Chondrocyte (in vitro differentiated cells): Measurements from ENCODE around the gene C5. TPM values are rescaled to one million over a fixed set of nuclear protein-coding genes. Genes with fewer than 3 reads are reported as not detected.
A peak's percentile ranks its signal among the peaks of the same experiment; 100 is the strongest.

ENCODE experiments used
- DNase-seq: peaks from one replicate; pipeline ENCODE4 v3.0.0; 2021; ENCODE audit warnings: mixed read lengths, low spot score
- H3K27ac Mint-ChIP-seq: one replicate; pipeline ENCODE4 v1.8.0; 2021; ENCODE audit warnings: mild to moderate bottlenecking, moderate library complexity, mixed read lengths; ENCODE audit not compliant: unreplicated experiment
- H3K27me3 Mint-ChIP-seq: 2 replicates; pipeline ENCODE4 v1.8.0; 2021; ENCODE audit warnings: low read depth, mixed read lengths
- H3K36me3 Mint-ChIP-seq: 2 replicates; pipeline ENCODE4 v1.8.0; 2021; ENCODE audit warnings: low read depth, mixed read lengths
- H3K4me1 Mint-ChIP-seq: 2 replicates; pipeline ENCODE4 v1.8.0; 2021; ENCODE audit warnings: low read depth, mild to moderate bottlenecking, mixed read lengths
- H3K4me3 Mint-ChIP-seq: one replicate; pipeline ENCODE4 v1.8.0; 2021; ENCODE audit warnings: mild to moderate bottlenecking, moderate library complexity, mixed read lengths; ENCODE audit not compliant: unreplicated experiment
- H3K9me3 Mint-ChIP-seq: 2 replicates; pipeline ENCODE4 v1.8.0; 2021; ENCODE audit warnings: low read depth, mixed read lengths
- total RNA-seq: library from RNA; stranded (reverse); gene quantifications from 3 replicates; pipeline ENCODE4 v1.2.1, GENCODE V29; 2021
- TF ChIP-seq, protein P1 (sequence below): fragments of 200-600 bp; sonication (generic); IDR thresholded peaks from 2 replicates; pipeline ENCODE4 v1.5.0; 2021; ENCODE audit warnings: antibody characterized with exemption, mild to moderate bottlenecking, moderate library complexity

C5 gene
- total RNA-seq, 1 donor from 2014 or later = 3.0 TPM

DNA sequence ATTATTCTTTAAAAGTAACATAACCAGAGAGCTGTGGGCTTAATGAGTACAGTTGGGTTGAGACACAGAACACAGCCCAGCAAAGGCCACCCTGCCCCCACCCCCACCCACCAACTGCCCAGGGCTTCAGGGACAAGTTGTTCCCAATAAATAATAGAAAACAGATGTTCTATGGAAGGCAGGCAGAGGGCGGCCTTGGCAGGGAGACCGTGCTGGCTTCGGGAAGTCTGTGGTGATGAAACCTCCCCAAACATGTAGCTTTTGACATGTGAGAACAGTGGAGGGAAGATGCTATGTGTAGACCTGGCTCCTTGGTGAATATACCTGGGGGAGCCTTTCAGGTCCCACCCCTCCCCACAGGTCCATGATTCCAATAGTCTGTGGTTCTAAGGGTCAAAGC lies 133.5 kb downstream of the C5 start:
- no peak for DNase-seq
- peaks cover 72% of the 10 kb centered on the region for H3K4me1 Mint-ChIP-seq
- TF ChIP-seq, protein P1, sequence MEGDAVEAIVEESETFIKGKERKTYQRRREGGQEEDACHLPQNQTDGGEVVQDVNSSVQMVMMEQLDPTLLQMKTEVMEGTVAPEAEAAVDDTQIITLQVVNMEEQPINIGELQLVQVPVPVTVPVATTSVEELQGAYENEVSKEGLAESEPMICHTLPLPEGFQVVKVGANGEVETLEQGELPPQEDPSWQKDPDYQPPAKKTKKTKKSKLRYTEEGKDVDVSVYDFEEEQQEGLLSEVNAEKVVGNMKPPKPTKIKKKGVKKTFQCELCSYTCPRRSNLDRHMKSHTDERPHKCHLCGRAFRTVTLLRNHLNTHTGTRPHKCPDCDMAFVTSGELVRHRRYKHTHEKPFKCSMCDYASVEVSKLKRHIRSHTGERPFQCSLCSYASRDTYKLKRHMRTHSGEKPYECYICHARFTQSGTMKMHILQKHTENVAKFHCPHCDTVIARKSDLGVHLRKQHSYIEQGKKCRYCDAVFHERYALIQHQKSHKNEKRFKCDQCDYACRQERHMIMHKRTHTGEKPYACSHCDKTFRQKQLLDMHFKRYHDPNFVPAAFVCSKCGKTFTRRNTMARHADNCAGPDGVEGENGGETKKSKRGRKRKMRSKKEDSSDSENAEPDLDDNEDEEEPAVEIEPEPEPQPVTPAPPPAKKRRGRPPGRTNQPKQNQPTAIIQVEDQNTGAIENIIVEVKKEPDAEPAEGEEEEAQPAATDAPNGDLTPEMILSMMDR = peak; percentile 74
- peaks cover 19% of the 10 kb centered on the region for H3K36me3 Mint-ChIP-seq
- peaks cover 5% of the 10 kb centered on the region for H3K9me3 Mint-ChIP-seq
- no peaks in the 10 kb centered on the region for H3K27me3 Mint-ChIP-seq
- H3K27ac Mint-ChIP-seq = peak overlapping the region; percentile 94
- H3K4me3 Mint-ChIP-seq = peak overlapping the region; percentile 31

DNA sequence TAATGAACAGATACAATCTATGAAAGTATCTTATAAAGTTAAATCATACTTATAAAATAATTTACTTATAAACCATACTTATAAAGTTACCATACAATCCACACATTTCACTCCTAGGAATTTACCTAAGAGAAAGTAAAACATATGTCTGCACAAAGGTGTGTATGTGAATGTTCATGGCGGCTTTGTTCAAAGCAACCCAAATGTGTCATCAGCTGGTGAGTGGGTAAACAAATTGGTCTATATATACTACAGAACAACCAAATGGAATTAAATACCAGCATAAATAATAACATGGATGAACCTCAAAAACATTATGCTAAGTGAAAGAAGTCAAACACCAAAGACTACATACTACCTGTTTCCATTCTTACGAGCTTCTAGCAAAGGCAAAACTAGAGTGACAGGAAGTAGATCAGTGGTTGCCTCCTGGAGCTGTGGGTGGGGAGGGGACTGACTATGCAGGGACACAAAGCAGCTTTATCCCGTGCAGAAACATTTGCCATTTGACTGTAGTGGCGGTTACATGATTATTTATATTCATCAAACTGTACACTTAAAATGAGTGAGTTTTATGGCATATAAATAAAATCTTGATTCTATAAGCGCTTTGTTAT lies 134.1 kb downstream of the C5 start:
- Mint-ChIP-seq H3K36me3 (peaks cover 21% of the 10 kb centered on the region), H3K27me3 (no peaks in the 10 kb centered on the region), H3K27ac (peak overlapping the region; percentile 94), H3K4me3 (no peak overlapping the region), H3K9me3 (peaks cover 5% of the 10 kb centered on the region), H3K4me1 (peaks cover 66% of the 10 kb centered on the region)
- no peak for DNase-seq
- TF ChIP-seq, protein P1 = no peak

DNA sequence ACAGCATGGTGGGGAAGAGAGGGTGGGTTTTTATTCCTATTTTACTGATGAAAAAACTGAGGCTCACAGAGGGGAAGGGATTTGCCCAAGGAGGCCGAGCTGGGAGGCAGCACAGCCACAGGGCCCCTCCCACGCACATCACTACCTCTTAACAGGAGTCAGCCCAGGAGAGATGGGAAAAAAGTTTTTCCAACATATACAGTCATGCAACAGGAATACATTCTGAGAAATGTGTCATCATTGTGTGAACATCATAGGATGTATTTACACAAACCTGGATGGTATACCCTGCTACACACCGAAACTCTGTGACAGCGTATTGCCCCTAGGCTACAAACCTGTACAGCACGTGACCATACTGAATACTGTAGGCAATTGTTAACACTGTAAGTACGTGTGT lies 135.1 kb downstream of the C5 start:
- peaks cover 23% of the 10 kb centered on the region for H3K36me3 Mint-ChIP-seq
- no peak overlapping the region for H3K4me3 Mint-ChIP-seq
- H3K27ac Mint-ChIP-seq = peak overlapping the region; percentile 54
- no peaks in the 10 kb centered on the region for H3K27me3 Mint-ChIP-seq
- DNase-seq = no peak
- TF ChIP-seq, protein P1 = no peak
- H3K4me1 Mint-ChIP-seq = peaks cover 60% of the 10 kb centered on the region
- peaks cover 5% of the 10 kb centered on the region for H3K9me3 Mint-ChIP-seq

DNA sequence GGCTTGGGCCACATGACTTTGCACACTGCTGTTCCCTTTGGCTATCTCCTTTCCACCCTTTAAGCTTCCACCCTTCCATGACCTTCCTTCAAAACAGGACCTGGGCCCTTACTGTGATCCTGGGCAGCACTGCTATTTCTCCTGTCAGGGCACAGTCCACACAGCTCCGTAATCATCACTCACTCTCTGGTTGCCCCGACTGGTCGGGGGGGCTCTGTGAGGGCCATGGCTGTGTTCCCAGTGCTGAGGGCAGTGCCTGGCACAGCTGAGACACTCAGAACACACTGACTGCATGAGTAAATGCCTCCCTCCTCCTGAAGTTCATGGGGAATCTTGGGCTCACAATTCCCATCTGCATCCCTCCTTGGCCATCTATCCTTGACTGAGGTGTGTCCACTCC lies 135.7 kb downstream of the C5 start:
- Mint-ChIP-seq H3K27ac (peak overlapping the region; percentile 54), H3K27me3 (no peaks in the 10 kb centered on the region), H3K4me1 (peaks cover 56% of the 10 kb centered on the region), H3K9me3 (peaks cover 5% of the 10 kb centered on the region), H3K4me3 (no peak overlapping the region), H3K36me3 (peaks cover 23% of the 10 kb centered on the region)
- TF ChIP-seq, protein P1 = no peak
- DNase-seq = no peak

DNA sequence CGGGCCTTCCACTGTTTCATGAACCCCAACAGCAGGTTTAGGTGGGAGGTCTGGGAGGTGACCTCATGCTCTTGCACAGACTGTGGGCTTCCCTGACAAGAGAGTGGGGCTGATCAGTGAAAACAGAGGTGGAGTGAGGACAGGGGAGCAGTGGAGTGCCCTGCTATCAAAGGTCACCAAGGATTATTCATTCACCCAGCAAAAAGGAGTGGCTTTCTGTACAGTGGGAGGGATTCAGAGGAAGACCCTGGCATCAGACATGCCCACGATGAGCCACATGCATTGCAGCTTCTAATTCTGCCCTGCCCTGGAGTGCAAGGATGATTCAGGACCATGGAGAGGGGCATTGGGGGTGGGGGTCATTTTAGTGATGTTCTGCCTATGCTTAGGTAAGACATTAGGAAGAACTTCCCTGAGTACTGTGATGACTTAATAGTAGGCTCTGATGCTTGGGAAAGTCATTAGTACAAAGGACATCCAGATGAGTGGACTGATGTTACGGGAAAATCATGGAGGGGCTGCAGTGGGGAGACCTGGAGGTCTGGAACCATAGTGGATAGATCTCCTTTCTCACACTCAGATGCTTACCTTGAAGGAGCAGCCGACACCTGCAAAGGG lies 136.3 kb downstream of the C5 start:
- Mint-ChIP-seq H3K4me1 (peaks cover 53% of the 10 kb centered on the region), H3K4me3 (no peak overlapping the region), H3K9me3 (peaks cover 5% of the 10 kb centered on the region), H3K36me3 (peaks cover 26% of the 10 kb centered on the region), H3K27me3 (no peaks in the 10 kb centered on the region), H3K27ac (no peak overlapping the region)
- TF ChIP-seq, protein P1 = no peak
- no peak for DNase-seq
